Measurements from ENCODE around the gene BIRC7. TPM values are rescaled to one million over a fixed set of nuclear protein-coding genes. Genes with fewer than 3 reads are reported as not detected.

The BIRC7 gene
- total RNA-seq, 2 experiments from 2014 or later: 5.1 to 5.3 TPM

GRCh38 chr20:63226042-63226943 lies 9.4 kb upstream of the BIRC7 start:
- Mint-ChIP-seq H3K4me3 (no peak overlapping the region), H3K36me3 (ENCODE audit: low read depth) (no peaks in the 10 kb centered on the region), H3K4me1 (ENCODE audit: low read depth) (no peaks in the 10 kb centered on the region), H3K9me3 (no peaks in the 10 kb centered on the region), H3K27me3 (peaks cover 22% of the 10 kb centered on the region), H3K27ac (no peak overlapping the region)
- ChIA-PET CTCF (interaction anchor here (0.8 to 5.2 kb wide), 3 partner anchors 9 to 25 kb away, joined by 3 to 95 read pairs (median 82); partner anchors contain the start of genes BIRC7 and YTHDF1), POLR2A (interaction anchor here (1.1 kb wide), 1 partner anchor 17 kb away, joined by 4 read pairs; no protein-coding TSS in a partner anchor)
- no peak for DNase-seq
- ATAC-seq: no peak
- intact Hi-C loops (cut with micrococcal nuclease): loop anchor here (10.0 kb wide), 1 partner anchor 159 kb away; no protein-coding TSS in a partner anchor
- TF ChIP-seq CTCF (IDR thresholded peaks at IDR 0.05): no peak

- Mint-ChIP-seq H3K4me1 (ENCODE audit: low read depth) (no peaks in the 10 kb centered on the region), H3K27ac (no peak overlapping the region), H3K36me3 (ENCODE audit: low read depth) (no peaks in the 10 kb centered on the region), H3K9me3 (no peaks in the 10 kb centered on the region), H3K4me3 (no peak overlapping the region), H3K27me3 (peaks cover 30% of the 10 kb centered on the region)
- DNase-seq (no peak), ATAC-seq (no peak)
- no peak for TF ChIP-seq CTCF (IDR thresholded peaks at IDR 0.05)
- ChIA-PET POLR2A (no interaction called here), CTCF (no interaction called here)
- intact Hi-C loops (cut with micrococcal nuclease): loop anchor here (10.0 kb wide), 1 partner anchor 158 kb away; no protein-coding TSS in a partner anchor
Observed at GRCh38 chr20:63227260-63227659, 8.4 kb upstream of the BIRC7 start.

GRCh38 chr20:63228806-63229205 lies 6.9 kb upstream of the BIRC7 start:
- H3K36me3 Mint-ChIP-seq (ENCODE audit: low read depth): no peaks in the 10 kb centered on the region
- no peak for TF ChIP-seq CTCF (IDR thresholded peaks at IDR 0.05)
- H3K27me3 Mint-ChIP-seq: peaks cover 30% of the 10 kb centered on the region
- ATAC-seq: no peak
- H3K27ac Mint-ChIP-seq: no peak overlapping the region
- DNase-seq: no peak
- no peak overlapping the region for H3K4me3 Mint-ChIP-seq
- ChIA-PET POLR2A (no interaction called here), CTCF (no interaction called here)
- intact Hi-C loops (cut with micrococcal nuclease): loop anchor here (10.0 kb wide), 1 partner anchor 156 kb away; no protein-coding TSS in a partner anchor
- H3K9me3 Mint-ChIP-seq: no peaks in the 10 kb centered on the region
- H3K4me1 Mint-ChIP-seq (ENCODE audit: low read depth): no peaks in the 10 kb centered on the region

- ChIA-PET POLR2A (no interaction called here), CTCF (interaction anchor here (0.9 to 1.3 kb wide), 2 partner anchors 10 to 65 kb away, joined by 4 read pairs; no protein-coding TSS in a partner anchor)
- ATAC-seq (no peak), DNase-seq (no peak)
- Mint-ChIP-seq H3K9me3 (no peaks in the 10 kb centered on the region), H3K4me1 (ENCODE audit: low read depth) (peaks cover 8% of the 10 kb centered on the region), H3K4me3 (no peak overlapping the region), H3K36me3 (ENCODE audit: low read depth) (no peaks in the 10 kb centered on the region), H3K27ac (no peak overlapping the region), H3K27me3 (peaks cover 30% of the 10 kb centered on the region)
- intact Hi-C loops (cut with micrococcal nuclease): no loop called here
- peak; percentile 24 for TF ChIP-seq CTCF (IDR thresholded peaks at IDR 0.05)
Observed at GRCh38 chr20:63230800-63231268, 4.9 kb upstream of the BIRC7 start.

Data from activated CD8-positive, alpha-beta T cell treated with anti-CD3 and anti-CD28 coated beads for 36 hours (primary cell).